OCI-LY7 (cell line): ENCODE data around the gene TRIM52. TPM values are rescaled to one million over a fixed set of nuclear protein-coding genes. Genes with fewer than 3 reads are reported as not detected.

Source experiments
- BruUV-seq: library from RNA; stranded (reverse); fragments of 400-500 nt; replicated peaks from 2 replicates; lab custom pipeline; 2021; lab: Mats Ljungman, UMichigan
- CTCF ChIA-PET: fragments of 300-600 bp; sonication (Branson Sonifier 250); formaldehyde crosslinking; loops from one replicate; lab custom pipeline; 2022; ENCODE audit warnings: antibody characterized with exemption; ENCODE audit not compliant: unreplicated experiment; lab: Charles Lee
- POLR2A ChIA-PET: fragments of 300-600 bp; sonication (Branson Sonifier 250); formaldehyde crosslinking; loops from one replicate; lab custom pipeline; 2022; ENCODE audit warnings: antibody characterized with exemption; lab: Charles Lee
- DNase-seq: peaks from one replicate; pipeline ENCODE4 v3.0.0-alpha.2; 2015; ENCODE audit warnings: low spot score
- H2AFZ ChIP-seq: fragments of 200-600 bp; sonication (generic), shearing (Covaris generic); 2 replicates; pipeline ENCODE4 v1.6.1; 2014; ENCODE audit warnings: mild to moderate bottlenecking, antibody characterized with exemption, low read length, moderate library complexity
- H3K27ac ChIP-seq: fragments of 200-600 bp; sonication (generic); 2 replicates; pipeline ENCODE4 v1.5.1; 2014; ENCODE audit warnings: mixed run types, low read depth, mild to moderate bottlenecking, moderate library complexity, low read length, inconsistent platforms; ENCODE audit not compliant: poor library complexity, severe bottlenecking
- H3K36me3 ChIP-seq: fragments of 200-600 bp; sonication (generic); 2 replicates; pipeline ENCODE4 v1.6.1; 2014; ENCODE audit warnings: mild to moderate bottlenecking, antibody characterized with exemption, low read length, moderate library complexity, mixed read lengths; ENCODE audit not compliant: insufficient read depth
- H3K4me1 ChIP-seq: fragments of 200-600 bp; sonication (generic); 2 replicates; pipeline ENCODE4 v1.5.1; 2014; ENCODE audit warnings: mild to moderate bottlenecking, low read length; ENCODE audit not compliant: insufficient read depth, poor library complexity, severe bottlenecking
- H3K4me2 ChIP-seq: fragments of 200-600 bp; sonication (generic); 2 replicates; pipeline ENCODE4 v1.6.1; 2014; ENCODE audit warnings: mild to moderate bottlenecking, low read length
- H3K4me3 ChIP-seq: fragments of 200-600 bp; sonication (generic); 2 replicates; pipeline ENCODE4 v1.5.1; 2014; ENCODE audit warnings: mild to moderate bottlenecking, low read depth, low read length; ENCODE audit not compliant: poor library complexity, severe bottlenecking
- H3K79me2 ChIP-seq: fragments of 200-600 bp; sonication (generic); 2 replicates; pipeline ENCODE4 v1.6.1; 2016; ENCODE audit warnings: low read depth, mild to moderate bottlenecking, low read length, moderate library complexity, mixed read lengths; ENCODE audit not compliant: insufficient read depth
- H3K9me2 ChIP-seq: fragments of 200-600 bp; sonication (generic); 2 replicates; pipeline ENCODE4 v1.6.1; 2016; ENCODE audit warnings: mild to moderate bottlenecking, low read length, mixed read lengths; ENCODE audit not compliant: insufficient read depth
- H3K9me3 ChIP-seq: fragments of 200-600 bp; sonication (generic); 2 replicates; pipeline ENCODE4 v1.6.1; 2014; ENCODE audit warnings: mild to moderate bottlenecking, mixed run types, low read length, mixed read lengths
- H4K20me1 ChIP-seq: fragments of 200-600 bp; sonication (generic); 2 replicates; pipeline ENCODE4 v1.6.1; 2014; ENCODE audit warnings: mild to moderate bottlenecking, antibody characterized with exemption, low read length, moderate library complexity, mixed read lengths; ENCODE audit not compliant: insufficient read depth
- EZH2phosphoT487 ChIP-seq: fragments of 200-600 bp; sonication (generic); IDR thresholded peaks from 2 replicates; pipeline ENCODE4 v1.6.1; 2018; ENCODE audit warnings: low read depth, borderline replicate concordance, mild to moderate bottlenecking, mixed run types, antibody characterized with exemption, low read length, moderate library complexity, mixed read lengths
- intact Hi-C: fragments of 100-400 bp; cut with micrococcal nuclease; formaldehyde crosslinking; loops from one replicate; pipeline ENCODE4 v1.10.0; 2022; ENCODE audit not compliant: unreplicated experiment
- total RNA-seq, 2 experiments: library from RNA; depleted of rRNA in 1 of 2; stranded (reverse); fragments of >200 nt in 1 of 2; shearing (Covaris generic) in 1 of 2; gene quantifications; 2 replicates each; pipeline ENCODE4 v1.2.3, GENCODE V29; 2014 to 2022
- TF ChIP-seq, protein P1 (sequence below): fragments of 200-600 bp; sonication (generic); conservative IDR thresholded peaks from 2 replicates; pipeline ENCODE4 v1.5.1; 2014; ENCODE audit warnings: mild to moderate bottlenecking, antibody characterized with exemption, low read length, moderate library complexity, mixed read lengths

TRIM52 gene
- total RNA-seq, 2 experiments from 2014 or later = 16.1 to 33.5 TPM

- no peak for DNase-seq
- ChIA-PET CTCF (interaction anchor here (0.5 kb wide), 1 partner anchor 18 kb away, joined by 5 read pairs; no protein-coding TSS in a partner anchor), POLR2A (interaction anchor here (0.7 to 2.6 kb wide), 6 partner anchors 8 to 53 kb away, joined by 3 to 25 read pairs (median 6); no protein-coding TSS in a partner anchor)
- Histone ChIP-seq H3K4me3 (peak overlapping the region; percentile 79), H3K9me2 (no peaks in the 10 kb centered on the region), H4K20me1 (no peaks in the 10 kb centered on the region), H3K27ac (peak overlapping the region; percentile 59), H3K79me2 (no peaks in the 10 kb centered on the region), H3K9me3 (no peaks in the 10 kb centered on the region), H3K36me3 (no peaks in the 10 kb centered on the region), H2AFZ (no peak overlapping the region), H3K4me1 (peaks cover 29% of the 10 kb centered on the region), H3K4me2 (peak overlapping the region; percentile 80)
- no TSS peak for BruUV-seq
- intact Hi-C loops = loop anchor here (1.0 kb wide), 4 partner anchors 10 to 53 kb away; partner anchors contain the start of gene TRIM52
- TF ChIP-seq, protein P1, sequence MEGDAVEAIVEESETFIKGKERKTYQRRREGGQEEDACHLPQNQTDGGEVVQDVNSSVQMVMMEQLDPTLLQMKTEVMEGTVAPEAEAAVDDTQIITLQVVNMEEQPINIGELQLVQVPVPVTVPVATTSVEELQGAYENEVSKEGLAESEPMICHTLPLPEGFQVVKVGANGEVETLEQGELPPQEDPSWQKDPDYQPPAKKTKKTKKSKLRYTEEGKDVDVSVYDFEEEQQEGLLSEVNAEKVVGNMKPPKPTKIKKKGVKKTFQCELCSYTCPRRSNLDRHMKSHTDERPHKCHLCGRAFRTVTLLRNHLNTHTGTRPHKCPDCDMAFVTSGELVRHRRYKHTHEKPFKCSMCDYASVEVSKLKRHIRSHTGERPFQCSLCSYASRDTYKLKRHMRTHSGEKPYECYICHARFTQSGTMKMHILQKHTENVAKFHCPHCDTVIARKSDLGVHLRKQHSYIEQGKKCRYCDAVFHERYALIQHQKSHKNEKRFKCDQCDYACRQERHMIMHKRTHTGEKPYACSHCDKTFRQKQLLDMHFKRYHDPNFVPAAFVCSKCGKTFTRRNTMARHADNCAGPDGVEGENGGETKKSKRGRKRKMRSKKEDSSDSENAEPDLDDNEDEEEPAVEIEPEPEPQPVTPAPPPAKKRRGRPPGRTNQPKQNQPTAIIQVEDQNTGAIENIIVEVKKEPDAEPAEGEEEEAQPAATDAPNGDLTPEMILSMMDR = no peak
- TF ChIP-seq EZH2phosphoT487 = no peak
These were observed 53.0 kb downstream of the TRIM52 start for GRCh38 chr5:181207960-181208253.

DNA sequence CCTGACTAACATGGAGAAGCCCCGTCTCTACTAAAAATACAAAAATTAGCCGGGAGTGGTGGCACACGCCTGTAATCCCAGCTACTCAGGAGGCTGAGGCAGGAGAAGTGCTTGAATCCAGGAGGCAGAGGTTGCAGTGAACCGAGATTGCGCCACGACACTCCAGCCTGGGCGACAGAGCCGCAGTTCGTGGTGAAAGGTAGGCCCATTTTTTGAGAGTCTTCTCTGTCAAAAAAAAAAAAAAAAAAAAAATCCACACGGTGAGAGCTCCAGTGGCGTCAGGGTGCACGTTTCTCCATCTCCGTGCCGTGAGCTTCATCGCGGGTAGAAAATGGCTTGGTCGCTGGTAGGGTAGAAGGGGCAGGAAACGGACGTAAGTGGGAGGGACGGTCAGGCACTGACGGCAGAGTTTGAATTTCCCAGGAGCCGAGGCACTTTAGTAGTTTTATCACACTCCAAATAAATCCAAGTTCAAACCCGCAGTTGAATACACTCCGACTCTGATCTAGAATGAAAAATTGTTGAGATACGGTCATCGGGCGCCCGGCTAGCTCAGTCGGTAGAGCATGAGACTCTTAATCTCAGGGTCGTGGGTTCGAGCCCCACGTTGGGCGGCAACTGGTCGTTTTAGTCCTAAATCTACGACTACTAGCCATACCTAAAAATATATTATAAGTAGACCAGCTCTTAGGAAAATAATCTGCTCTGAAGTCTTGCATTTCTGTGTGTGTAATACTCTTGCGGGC lies 53.6 kb downstream of the TRIM52 start:
- TF ChIP-seq EZH2phosphoT487 = no peak
- TF ChIP-seq, protein P1 = no peak
- Histone ChIP-seq H3K4me1 (peaks cover 29% of the 10 kb centered on the region), H3K79me2 (no peaks in the 10 kb centered on the region), H2AFZ (peak overlapping the region; percentile 88; the same call in 1 of the 2 replicates), H3K9me3 (no peaks in the 10 kb centered on the region), H3K27ac (peak overlapping the region; percentile 59), H4K20me1 (no peaks in the 10 kb centered on the region), H3K4me3 (peak overlapping the region; percentile 79), H3K4me2 (peak overlapping the region; percentile 80), H3K36me3 (no peaks in the 10 kb centered on the region), H3K9me2 (no peaks in the 10 kb centered on the region)
- peak; percentile 87 for DNase-seq
- BruUV-seq = no TSS peak
- intact Hi-C loops = loop anchor here (1.0 kb wide), 4 partner anchors 11 to 54 kb away; partner anchors contain the start of gene TRIM52
- CTCF ChIA-PET = interaction anchor here (0.5 to 0.6 kb wide), 2 partner anchors 17 to 57 kb away, joined by 4 to 5 read pairs; no protein-coding TSS in a partner anchor
- POLR2A ChIA-PET = interaction anchor here (0.7 to 2.6 kb wide), 12 partner anchors 9 to 54 kb away, joined by 3 to 25 read pairs (median 4); partner anchors contain the start of gene TRIM41
